DLD1 (cell line): ENCODE measurements around the gene TRIP6.
"Not testable (repeated sequence)": the region's sequence is repeated elsewhere in the genome, so short reads cannot be mapped to it uniquely, and the experiment has no call there.

Source experiments
- in situ Hi-C: cut with HindIII; loops from 2 replicates; pipeline ENCODE4 v1.10.0; 2017; ENCODE audit warnings: low sequenced_read_pairs

The TRIP6 gene

DNA sequence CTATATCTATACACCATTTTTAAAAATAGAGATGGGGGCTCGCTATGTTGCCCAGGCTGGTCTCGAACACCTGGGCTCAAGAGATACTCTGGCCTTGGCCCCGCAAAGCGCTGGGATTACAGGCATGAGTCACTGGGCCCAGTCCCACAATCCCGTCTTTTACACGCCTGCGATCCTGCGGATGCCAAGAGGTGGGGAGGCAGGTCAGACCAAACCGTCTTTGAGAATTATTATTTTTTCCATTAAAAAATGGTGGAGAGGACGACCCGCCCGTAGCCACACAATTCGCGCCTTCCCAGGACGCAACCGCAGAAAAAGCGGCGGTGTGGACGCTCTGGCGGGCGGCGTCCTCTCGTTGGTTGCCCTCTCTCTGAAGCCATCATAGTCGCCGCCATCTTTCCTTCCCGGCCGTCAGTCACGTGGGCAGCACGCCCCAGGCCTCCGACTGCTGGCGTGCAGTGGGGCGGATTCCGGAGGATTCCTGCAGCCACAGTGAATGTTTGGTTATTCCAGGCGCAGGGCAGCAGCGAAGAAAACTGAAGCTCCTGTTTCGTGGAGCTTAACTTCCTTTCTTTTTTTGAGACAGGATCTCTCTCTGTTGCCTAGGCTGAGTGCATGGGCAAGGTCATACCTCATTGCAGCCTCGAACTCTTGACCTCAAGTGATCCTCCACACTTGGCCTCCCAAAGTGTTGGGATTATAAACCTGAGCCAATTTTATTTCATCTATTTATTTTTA lies 29.9 kb upstream of the TRIP6 start:
- in situ Hi-C loops = no loop called here

DNA sequence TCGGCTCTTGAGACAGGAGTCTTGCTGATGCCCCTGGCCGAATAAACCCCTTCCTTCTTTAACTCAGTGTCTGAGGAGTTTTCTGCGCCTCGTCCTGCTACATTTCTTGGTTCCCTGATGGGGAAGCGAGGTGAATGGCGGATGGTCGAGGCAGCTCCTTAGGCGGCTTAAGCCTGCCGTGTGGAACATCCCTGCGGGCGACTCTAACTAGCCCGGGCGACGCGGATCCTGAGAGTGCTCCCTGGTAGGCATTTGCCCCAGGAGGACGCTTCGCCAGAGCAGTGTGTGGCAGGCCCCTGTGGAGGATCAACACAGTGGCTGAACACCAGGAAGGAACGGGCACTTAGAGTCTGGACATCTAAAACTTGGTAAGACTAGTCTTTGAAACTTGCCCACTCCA lies 27.8 kb upstream of the TRIP6 start:
- in situ Hi-C loops = no loop called here

DNA sequence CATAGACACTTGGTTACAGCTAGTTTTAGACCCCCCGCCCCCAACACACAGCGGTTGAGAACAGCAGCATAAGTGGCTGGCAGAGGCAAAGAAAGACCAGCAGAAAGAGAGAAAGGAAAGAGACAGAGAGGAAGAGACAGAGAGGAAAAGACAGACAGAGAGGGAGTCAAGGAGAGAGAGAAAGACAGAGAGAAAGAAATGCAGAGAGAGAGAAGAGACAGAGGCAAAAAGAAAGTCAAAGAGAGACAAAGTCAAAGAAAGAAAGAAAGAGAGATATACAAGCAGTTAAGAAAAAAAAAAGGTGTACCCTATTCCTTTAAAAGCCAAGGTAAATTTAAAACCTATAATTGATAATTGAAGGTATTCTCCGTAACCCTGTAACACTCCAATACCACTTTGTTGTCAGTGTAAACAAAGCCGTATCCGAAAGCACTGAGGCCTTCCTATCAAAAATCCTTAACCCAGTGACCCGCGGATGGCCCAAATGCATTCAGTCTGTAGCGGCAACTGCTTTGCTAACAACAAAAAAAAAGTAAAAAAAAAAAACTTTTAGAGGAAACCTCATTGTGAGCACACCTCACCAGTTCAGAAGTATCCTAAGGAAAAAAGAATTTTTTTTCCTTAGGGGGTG lies 26.6 kb upstream of the TRIP6 start:
- in situ Hi-C loops = no loop called here

DNA sequence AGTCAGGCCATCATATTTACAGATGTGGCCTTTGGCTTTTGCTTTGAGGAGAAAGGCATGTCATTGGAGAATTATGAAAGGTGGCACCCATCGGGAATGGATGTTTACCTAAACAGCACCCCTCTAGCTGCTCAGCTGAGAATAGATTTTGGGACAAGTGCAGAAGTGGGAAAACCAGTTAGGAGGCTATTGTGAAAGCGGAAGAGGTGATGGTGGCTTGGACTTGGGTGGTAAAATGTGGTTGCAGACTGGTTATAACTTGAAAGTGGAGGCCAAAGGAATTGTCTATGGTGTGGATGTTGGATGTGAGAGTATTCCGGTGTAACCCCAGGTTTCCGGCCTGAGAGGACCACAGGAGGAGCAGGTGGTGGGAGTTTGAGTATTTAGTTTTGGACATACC lies 19.8 kb upstream of the TRIP6 start:
- in situ Hi-C loops = no loop called here

DNA sequence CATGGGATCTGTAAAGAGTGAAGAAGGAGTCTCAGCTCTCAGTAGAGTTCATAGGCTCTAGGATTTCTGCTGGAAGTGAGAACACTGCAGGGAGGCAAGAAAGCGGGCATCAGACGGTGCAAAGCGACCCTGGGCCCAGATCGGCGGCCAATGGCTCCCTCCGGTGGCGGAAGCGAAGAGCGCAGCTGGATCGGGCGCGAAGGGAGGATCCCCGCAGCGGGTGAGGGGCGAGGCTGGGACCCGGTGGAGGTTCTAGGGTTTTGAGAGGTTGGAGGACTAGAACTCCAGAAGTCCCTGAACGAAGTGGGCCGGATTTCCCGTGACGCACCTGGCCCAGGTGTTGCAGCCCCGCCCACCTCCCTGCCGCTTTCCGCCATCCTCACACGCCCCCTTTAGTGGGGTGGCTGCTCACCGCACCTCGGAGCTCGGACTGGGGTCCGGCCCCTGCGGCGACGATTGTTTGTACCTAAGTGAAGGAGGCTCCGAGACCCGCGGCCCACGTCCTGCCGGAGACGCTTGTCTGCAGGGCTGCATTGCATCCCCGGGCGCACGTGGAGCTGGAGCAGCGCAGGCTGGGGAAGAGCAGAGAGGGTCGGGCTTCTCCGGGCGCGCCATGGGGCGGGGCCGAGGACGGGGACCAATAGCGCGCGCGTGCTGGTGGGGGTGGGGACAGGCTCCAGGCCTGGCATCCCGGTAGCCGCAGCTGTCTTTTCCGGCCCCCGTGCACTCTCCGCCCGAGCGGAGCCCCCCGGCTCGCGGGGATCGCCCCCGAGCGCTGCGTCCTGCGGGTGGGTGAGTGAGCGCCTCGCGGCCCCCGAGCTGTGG lies 14.9 kb upstream of the TRIP6 start, which contains the start of gene SLC12A9:
TSS of gene SLC12A9 (plus strand) at position 666 of the 825 bp plus-strand sequence. CDS start 1,485 bp downstream, outside the sequence.
- in situ Hi-C loops = no loop called here

DNA sequence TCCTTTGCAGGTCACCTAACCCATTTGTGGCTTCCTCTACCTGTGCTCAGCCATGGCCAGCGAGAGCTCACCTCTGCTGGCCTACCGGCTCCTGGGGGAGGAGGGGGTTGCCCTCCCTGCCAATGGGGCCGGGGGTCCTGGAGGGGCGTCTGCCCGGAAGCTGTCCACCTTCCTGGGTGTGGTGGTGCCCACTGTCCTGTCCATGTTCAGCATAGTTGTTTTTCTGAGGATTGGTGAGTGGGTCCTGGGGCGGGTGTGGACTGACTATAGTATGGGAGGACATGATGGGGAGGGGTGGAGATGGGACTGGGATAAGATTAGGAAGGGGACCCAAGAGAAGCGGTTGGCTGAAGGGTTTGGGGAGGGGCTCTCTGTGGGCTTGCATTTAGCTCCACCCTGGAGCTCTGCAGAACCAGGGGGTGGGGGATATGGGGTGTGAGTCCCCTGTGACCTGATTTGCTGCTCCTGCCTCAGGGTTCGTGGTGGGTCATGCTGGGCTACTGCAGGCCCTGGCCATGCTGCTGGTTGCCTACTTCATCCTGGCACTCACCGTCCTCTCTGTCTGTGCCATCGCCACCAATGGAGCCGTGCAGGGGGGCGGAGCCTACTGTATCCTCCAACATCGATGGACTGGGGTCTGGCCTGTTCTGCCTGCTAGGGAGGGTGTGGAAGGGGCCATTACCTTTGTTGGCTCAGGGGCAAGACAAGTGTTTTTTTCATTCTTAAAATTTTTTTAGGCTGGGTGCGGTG lies 12.9 kb upstream of the TRIP6 start:
- in situ Hi-C loops = no loop called here

DNA sequence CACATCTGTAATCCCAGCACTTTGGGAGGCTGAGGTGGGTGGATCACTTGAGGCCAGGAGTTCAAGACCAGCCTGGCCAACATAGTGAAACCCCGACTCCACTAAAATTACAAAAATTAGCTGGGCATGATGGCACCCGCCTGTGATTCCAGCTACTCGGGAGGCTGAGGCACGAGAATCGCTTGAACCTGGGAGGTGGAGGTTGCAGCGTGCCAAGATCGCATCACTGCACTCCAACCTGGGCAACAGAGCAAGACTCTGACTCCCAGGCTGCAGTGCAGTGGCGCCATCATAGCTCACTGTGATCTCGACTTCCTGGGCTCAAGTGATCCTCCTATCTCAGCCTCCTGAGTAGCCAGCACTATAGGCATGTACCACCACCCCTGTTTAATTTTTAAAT lies 12.3 kb upstream of the TRIP6 start:
- in situ Hi-C loops = not testable (repeated sequence)

DNA sequence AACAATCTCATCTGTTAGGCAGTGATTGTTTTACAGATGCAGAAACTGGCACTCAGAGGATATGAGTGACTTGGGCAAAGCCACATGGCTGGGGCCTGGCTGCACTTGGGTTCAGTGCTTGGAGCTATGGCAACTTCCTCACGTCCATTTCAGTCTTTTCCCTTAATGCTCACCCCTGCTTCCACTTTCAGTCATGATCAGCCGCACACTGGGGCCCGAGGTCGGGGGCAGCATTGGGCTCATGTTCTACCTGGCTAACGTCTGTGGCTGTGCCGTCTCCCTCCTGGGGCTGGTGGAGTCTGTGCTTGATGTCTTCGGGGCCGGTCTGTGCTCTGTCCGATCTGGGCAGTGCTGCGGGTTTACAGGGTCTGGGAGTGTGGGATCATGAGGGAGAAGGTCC lies 11.7 kb upstream of the TRIP6 start:
- in situ Hi-C loops = no loop called here

DNA sequence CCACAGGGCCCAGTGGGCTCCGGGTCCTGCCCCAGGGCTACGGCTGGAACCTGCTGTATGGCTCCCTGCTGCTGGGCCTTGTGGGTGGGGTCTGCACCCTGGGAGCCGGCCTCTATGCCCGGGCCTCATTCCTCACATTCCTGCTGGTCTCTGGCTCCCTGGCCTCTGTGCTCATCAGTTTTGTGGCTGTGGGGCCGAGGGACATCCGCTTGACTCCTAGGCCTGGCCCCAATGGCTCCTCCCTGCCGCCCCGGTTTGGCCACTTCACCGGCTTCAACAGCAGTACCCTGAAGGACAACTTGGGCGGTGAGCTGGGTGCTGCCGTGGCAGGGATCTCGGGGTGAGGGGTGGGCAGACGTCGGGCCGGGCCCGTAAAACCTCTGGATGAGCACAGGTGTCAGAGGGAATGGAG lies 10.3 kb upstream of the TRIP6 start:
- in situ Hi-C loops = no loop called here

DNA sequence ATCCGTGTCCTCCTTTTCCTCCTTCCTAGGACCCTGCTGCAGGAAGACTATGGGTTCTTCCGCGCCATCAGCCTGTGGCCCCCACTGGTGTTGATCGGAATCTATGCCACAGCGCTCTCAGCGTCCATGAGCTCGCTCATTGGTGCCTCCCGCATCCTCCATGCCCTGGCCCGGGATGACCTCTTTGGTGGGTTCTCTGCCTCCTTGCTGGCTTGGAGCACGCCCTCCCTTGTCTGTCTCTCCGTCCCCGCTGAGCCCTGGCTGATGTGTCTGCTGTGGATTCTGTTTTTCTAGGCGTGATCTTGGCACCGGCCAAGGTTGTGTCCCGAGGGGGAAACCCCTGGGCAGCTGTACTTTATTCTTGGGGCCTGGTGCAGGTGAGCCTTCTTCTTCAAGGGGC lies 7.3 kb upstream of the TRIP6 start:
- in situ Hi-C loops = no loop called here

DNA sequence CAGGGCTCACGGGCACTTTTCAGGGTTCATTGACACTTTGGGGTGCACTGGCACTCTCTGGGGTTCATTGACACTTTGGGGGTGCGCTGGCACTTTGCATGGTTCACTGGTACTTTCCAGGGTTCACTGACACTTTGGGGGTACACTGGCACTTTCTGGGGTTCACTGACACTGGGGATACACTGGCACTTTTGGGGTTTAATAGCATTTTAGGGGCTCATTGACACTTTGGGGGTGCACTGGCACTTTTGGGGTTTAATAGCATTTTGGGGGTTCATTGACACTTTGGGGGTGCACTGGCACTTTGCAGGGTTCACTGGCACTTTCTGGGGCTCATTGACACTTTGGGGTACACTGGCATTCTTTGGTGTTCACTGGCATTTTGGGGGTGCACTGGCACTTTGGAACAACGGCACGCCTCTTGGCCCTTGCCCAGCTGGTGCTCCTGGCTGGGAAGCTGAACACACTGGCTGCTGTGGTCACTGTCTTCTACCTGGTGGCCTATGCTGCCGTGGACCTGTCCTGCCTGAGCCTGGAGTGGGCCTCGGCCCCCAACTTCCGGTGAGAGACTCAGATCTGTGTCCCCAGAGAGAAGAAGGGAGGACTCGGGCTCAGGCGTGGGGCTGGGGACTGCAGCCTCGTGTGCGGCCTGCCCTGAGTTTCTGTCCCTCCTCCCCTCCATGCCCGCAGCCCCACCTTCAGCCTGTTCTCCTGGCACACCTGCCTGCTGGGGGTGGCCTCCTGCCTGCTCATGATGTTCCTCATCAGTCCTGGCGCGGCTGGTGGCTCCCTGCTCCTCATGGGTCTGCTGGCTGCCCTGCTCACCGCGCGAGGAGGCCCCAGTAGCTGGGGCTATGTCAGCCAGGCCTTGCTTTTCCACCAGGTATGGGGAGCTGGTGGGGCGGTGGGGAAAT lies 6.2 kb upstream of the TRIP6 start:
- in situ Hi-C loops = no loop called here

DNA sequence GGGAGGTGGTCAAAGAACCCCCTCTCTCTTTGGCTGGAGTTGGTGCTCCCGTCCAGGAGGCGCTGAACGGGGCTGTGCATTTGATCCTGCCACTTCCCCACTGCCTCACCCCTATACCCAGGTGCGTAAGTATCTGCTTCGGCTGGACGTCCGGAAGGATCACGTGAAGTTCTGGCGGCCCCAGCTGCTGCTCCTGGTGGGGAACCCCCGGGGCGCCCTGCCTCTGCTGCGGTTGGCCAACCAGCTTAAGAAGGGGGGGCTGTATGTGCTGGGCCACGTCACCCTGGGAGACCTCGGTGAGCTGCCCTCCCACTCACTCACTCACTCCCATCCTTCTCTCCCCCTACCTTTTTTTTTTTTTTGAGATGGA lies 5.6 kb upstream of the TRIP6 start:
- in situ Hi-C loops = no loop called here

DNA sequence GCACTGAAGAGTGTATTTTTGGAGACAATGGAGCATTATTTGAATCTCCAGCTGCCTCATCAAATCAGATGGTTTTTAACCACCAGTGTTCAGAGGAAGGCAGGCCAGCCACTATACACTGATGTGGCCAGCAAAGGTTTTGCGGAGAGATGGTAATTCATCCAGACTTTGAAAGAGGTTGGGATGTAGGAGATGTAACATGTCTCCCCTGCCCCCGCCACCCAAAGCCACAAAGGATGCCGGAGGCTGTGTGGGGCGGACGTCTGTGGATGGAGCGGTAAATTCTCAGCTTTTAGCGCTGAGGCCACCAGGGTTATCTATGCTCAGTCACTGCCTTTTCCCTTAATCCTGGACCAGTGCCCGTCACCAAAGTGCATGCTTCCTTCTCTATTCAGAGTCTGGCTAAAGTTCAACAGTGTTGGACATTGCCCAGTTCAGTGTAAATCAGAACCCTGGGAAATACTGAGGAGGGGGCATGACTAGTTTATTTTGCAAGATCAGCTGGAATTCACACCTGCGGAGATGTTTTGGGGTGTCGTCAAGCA lies 3.7 kb upstream of the TRIP6 start:
- in situ Hi-C loops = no loop called here

DNA sequence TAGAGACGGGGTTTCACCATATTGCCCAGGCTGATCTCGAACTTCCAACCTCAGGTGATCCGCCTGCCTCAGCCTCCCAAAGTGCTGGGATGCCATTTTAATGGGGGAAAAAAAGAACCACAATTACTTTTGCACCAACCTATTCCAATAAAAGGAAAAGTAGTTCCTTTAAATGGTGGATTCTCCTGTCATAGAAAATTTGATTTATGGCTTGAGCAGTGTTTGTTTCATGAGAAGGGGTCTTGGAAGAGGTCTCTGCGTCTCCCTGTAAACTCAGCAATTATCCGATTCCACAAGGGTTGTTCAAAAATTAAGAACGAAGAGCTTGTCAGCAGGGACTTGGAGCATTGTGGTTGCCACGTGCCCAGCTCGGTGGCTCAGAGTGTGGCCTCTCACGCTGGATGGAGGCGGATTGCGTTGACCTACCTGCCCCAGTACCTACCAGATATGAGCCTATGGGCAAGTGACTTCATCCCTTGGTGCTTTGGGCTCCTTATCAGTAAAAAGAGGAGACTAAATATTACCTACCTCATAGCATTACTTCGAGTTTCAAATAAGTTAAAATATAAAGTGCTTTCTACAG lies 2.8 kb upstream of the TRIP6 start:
- in situ Hi-C loops = no loop called here

DNA sequence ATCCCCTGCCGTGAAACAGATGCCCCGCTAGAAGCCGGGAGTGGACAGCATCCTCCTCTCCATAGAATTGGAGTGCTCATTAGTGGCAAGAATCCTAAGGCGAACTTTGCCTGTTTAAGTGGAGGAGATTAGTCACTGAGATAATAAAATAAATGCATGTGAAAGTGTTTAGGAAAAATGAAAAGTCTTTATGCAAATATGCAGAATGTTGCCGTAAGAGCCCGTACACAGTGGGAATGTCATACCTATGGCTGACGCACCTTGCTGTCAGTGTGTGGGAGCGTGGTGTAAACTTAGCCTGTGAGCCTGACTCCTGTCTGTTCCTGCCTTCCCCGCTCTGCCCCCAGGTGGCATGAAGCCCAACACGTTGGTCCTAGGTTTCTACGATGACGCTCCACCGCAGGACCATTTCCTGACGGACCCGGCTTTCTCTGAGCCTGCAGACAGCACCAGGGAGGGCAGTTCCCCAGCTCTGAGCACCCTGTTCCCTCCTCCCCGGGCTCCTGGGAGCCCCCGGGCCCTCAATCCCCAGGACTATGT lies 1.7 kb upstream of the TRIP6 start:
- in situ Hi-C loops = no loop called here

DNA sequence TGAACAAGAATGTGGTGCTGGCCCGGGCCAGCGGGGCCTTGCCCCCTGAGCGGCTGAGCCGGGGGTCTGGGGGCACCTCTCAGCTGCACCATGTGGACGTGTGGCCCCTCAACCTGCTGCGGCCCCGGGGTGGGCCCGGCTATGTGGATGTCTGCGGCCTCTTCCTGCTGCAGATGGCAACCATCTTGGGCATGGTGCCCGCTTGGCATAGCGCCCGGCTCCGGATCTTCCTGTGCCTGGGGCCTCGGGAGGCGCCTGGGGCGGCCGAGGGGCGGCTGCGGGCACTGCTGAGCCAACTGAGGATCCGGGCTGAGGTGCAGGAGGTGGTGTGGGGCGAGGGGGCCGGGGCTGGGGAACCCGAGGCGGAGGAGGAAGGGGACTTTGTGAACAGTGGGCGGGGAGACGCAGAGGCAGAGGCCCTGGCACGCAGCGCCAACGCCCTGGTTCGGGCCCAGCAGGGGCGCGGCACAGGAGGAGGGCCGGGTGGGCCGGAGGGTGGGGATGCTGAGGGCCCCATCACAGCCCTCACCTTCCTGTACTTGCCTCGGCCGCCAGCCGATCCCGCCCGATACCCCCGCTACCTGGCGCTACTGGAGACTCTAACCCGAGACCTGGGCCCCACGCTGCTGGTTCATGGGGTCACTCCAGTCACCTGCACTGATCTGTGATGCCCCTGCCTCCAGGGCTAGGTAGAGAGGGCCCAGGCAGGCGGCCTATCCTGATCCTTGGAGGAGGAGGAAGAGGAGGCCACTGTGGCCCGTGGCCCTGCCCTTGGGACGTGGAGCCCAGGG lies 1.1 kb upstream of the TRIP6 start:
- in situ Hi-C loops = no loop called here

DNA sequence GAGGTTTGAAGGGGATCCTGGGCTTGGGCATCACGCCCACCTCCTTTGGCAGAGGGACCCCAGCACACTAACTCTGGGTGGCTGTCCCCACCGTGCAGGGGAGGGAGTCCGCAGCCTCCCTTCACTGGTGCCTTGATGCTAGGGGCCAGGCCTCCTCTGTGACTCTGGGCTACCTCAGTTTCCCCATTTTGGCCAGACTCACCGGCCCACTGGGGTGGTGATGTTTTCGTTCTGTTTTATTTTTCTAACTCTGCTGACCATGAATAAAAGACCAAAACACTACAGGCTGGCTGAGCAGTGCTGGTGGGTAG lies 503 bp upstream of the TRIP6 start:
- in situ Hi-C loops = no loop called here

DNA sequence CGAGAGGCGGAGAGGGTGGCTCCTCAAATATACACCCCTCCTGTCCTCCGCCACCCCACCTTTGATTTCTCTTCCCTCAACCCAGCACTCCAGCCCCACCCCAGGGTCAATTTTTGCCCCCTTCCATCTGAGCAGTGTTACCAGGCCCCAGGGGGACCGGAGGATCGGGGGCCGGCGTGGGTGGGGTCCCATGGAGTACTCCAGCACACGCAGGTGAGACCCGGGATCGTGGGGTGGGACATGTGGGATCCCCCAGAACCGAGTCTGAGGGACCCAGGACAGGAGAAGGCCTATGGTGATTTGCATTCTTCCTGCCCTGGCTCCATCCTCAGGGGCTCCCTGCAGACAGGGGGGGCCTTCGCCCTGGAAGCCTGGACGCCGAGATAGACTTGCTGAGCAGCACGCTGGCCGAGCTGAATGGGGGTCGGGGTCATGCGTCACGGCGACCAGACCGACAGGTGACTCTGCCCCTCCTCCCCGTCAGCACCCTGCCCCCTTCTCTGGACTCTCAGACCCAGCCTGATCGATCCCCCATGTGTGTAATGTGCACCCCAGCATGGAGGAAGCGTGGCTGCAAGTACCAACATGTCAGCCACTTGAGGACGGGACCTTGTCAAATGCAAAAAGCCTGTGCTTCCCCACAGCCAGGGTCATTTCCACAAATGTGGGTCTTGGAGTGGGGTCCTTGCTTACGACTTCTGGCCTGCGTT lies 744 bp downstream of the TRIP6 start:
- in situ Hi-C loops = no loop called here
